ENCODE results near the gene SLC22A31.

SLC22A31 gene

GRCh38 chr16:89224665-89225064 is 24.3 kb upstream of the SLC22A31 start:
- Mint-ChIP-seq H3K4me1 (peaks cover 3% of the 10 kb centered on the region), H3K27me3 (no peaks in the 10 kb centered on the region), H3K4me3 (no peak overlapping the region), H3K9me3 (peaks cover 14% of the 10 kb centered on the region), H3K27ac (no peak overlapping the region), H3K36me3 (peaks cover 44% of the 10 kb centered on the region)

- Mint-ChIP-seq H3K27ac (no peak overlapping the region), H3K27me3 (no peaks in the 10 kb centered on the region), H3K4me3 (no peak overlapping the region), H3K9me3 (peaks cover 9% of the 10 kb centered on the region), H3K4me1 (peaks cover 10% of the 10 kb centered on the region), H3K36me3 (peaks cover 30% of the 10 kb centered on the region)
Observed at GRCh38 chr16:89222931-89223330, 22.6 kb upstream of the SLC22A31 start.

- H3K4me1 Mint-ChIP-seq: peaks cover 11% of the 10 kb centered on the region
- H3K27ac Mint-ChIP-seq: no peak overlapping the region
- H3K9me3 Mint-ChIP-seq: peaks cover 6% of the 10 kb centered on the region
- no peak overlapping the region for H3K4me3 Mint-ChIP-seq
- peaks cover 20% of the 10 kb centered on the region for H3K36me3 Mint-ChIP-seq
- H3K27me3 Mint-ChIP-seq: no peaks in the 10 kb centered on the region
Observed at GRCh38 chr16:89221604-89222003, 21.3 kb upstream of the SLC22A31 start.

GRCh38 chr16:89219365-89219764 is 19.0 kb upstream of the SLC22A31 start:
- Mint-ChIP-seq H3K4me1 (peaks cover 24% of the 10 kb centered on the region), H3K9me3 (no peaks in the 10 kb centered on the region), H3K4me3 (peak overlapping the region; percentile 66), H3K36me3 (peaks cover 7% of the 10 kb centered on the region), H3K27me3 (no peaks in the 10 kb centered on the region), H3K27ac (no peak overlapping the region)

- Mint-ChIP-seq H3K4me1 (peaks cover 24% of the 10 kb centered on the region), H3K27me3 (no peaks in the 10 kb centered on the region), H3K27ac (peak within 1 kb of the TSS; percentile 87), H3K9me3 (no peaks in the 10 kb centered on the region), H3K36me3 (peaks cover 4% of the 10 kb centered on the region), H3K4me3 (peak within 1 kb of the TSS; percentile 79)
Observed at GRCh38 chr16:89217388-89218191, 17.3 kb upstream of the SLC22A31 start, which contains the start of gene ZNF778. Gene ZNF778 (plus strand): TSS chr16:89217703. CDS start chr16:89221128, 3,425 bp downstream.

GRCh38 chr16:89217138-89217387 is 16.7 kb upstream of the SLC22A31 start:
- Mint-ChIP-seq H3K4me1 (peaks cover 24% of the 10 kb centered on the region), H3K4me3 (peak overlapping the region; percentile 79), H3K27me3 (no peaks in the 10 kb centered on the region), H3K9me3 (no peaks in the 10 kb centered on the region), H3K36me3 (peaks cover under 1% of the 10 kb centered on the region), H3K27ac (peak overlapping the region; percentile 87)

- H3K27ac Mint-ChIP-seq: peak overlapping the region; percentile 87
- H3K4me3 Mint-ChIP-seq: peak overlapping the region; percentile 79
- no peaks in the 10 kb centered on the region for H3K36me3 Mint-ChIP-seq
- no peaks in the 10 kb centered on the region for H3K27me3 Mint-ChIP-seq
- H3K9me3 Mint-ChIP-seq: no peaks in the 10 kb centered on the region
- peaks cover 24% of the 10 kb centered on the region for H3K4me1 Mint-ChIP-seq
Observed at GRCh38 chr16:89216315-89217137, 16.2 kb upstream of the SLC22A31 start.

GRCh38 chr16:89210904-89211515 is 10.7 kb upstream of the SLC22A31 start:
- Mint-ChIP-seq H3K36me3 (no peaks in the 10 kb centered on the region), H3K4me3 (no peak overlapping the region), H3K27ac (no peak overlapping the region), H3K9me3 (no peaks in the 10 kb centered on the region), H3K27me3 (peaks cover 12% of the 10 kb centered on the region), H3K4me1 (peaks cover 8% of the 10 kb centered on the region)

GRCh38 chr16:89210165-89210903 is 10.0 kb upstream of the SLC22A31 start:
- peaks cover 5% of the 10 kb centered on the region for H3K4me1 Mint-ChIP-seq
- no peaks in the 10 kb centered on the region for H3K9me3 Mint-ChIP-seq
- no peak overlapping the region for H3K27ac Mint-ChIP-seq
- no peaks in the 10 kb centered on the region for H3K36me3 Mint-ChIP-seq
- H3K4me3 Mint-ChIP-seq: no peak overlapping the region
- peaks cover 12% of the 10 kb centered on the region for H3K27me3 Mint-ChIP-seq

- peaks cover 16% of the 10 kb centered on the region for H3K27me3 Mint-ChIP-seq
- no peak overlapping the region for H3K4me3 Mint-ChIP-seq
- no peak overlapping the region for H3K27ac Mint-ChIP-seq
- H3K9me3 Mint-ChIP-seq: no peaks in the 10 kb centered on the region
- H3K4me1 Mint-ChIP-seq: no peaks in the 10 kb centered on the region
- no peaks in the 10 kb centered on the region for H3K36me3 Mint-ChIP-seq
Observed at GRCh38 chr16:89209522-89210044, 9.2 kb upstream of the SLC22A31 start.

GRCh38 chr16:89207993-89208392 is 7.7 kb upstream of the SLC22A31 start:
- Mint-ChIP-seq H3K27ac (no peak overlapping the region), H3K4me1 (peaks cover 4% of the 10 kb centered on the region), H3K36me3 (no peaks in the 10 kb centered on the region), H3K4me3 (no peak overlapping the region), H3K9me3 (no peaks in the 10 kb centered on the region), H3K27me3 (peaks cover 29% of the 10 kb centered on the region)

- Mint-ChIP-seq H3K27me3 (peaks cover 32% of the 10 kb centered on the region), H3K4me1 (peaks cover 18% of the 10 kb centered on the region), H3K27ac (peak overlapping the region; percentile 26), H3K4me3 (peak overlapping the region; percentile 64), H3K36me3 (no peaks in the 10 kb centered on the region), H3K9me3 (no peaks in the 10 kb centered on the region)
Observed at GRCh38 chr16:89202422-89203215, 2.3 kb upstream of the SLC22A31 start.

- no peaks in the 10 kb centered on the region for H3K9me3 Mint-ChIP-seq
Observed at GRCh38 chr16:89201439-89202377, 1.4 kb upstream of the SLC22A31 start.

More at GRCh38 chr16:89201439-89202377, 1.4 kb upstream of the SLC22A31 start:
- Mint-ChIP-seq H3K27ac (no peak overlapping the region), H3K4me3 (peak overlapping the region; percentile 64), H3K4me1 (peaks cover 18% of the 10 kb centered on the region), H3K36me3 (no peaks in the 10 kb centered on the region), H3K27me3 (peaks cover 30% of the 10 kb centered on the region)
